GM19438 (cell line): ENCODE measurements around the gene PCDHGA1.

ENCODE experiments used
- ATAC-seq: cut with Tn5 transposase; IDR thresholded peaks from one replicate; pipeline ENCODE4 v1.9.1; 2021; ENCODE audit warnings: low read depth; ENCODE audit not compliant: unreplicated experiment

Gene PCDHGA1

DNA sequence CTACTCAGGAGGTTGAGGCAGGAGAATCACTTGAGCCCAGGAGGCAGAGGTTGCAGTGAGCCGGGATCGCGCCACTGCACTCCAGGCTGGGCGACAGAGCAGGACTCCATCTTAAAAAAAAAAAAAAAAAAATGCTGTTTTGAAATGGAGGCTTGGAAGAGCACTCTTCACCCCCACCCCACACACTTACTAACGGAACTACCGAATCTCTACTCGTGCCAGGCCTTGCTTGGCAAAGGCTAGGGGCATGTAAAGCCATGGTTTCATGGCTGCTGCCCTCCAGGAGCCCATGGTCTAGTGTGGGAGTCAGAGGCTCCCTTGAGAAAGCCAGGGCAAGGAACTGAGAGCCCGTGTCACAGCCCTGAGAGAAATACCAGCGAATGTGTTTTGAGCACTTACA lies 179.8 kb downstream of the PCDHGA1 start:
- ATAC-seq, result no peak

DNA sequence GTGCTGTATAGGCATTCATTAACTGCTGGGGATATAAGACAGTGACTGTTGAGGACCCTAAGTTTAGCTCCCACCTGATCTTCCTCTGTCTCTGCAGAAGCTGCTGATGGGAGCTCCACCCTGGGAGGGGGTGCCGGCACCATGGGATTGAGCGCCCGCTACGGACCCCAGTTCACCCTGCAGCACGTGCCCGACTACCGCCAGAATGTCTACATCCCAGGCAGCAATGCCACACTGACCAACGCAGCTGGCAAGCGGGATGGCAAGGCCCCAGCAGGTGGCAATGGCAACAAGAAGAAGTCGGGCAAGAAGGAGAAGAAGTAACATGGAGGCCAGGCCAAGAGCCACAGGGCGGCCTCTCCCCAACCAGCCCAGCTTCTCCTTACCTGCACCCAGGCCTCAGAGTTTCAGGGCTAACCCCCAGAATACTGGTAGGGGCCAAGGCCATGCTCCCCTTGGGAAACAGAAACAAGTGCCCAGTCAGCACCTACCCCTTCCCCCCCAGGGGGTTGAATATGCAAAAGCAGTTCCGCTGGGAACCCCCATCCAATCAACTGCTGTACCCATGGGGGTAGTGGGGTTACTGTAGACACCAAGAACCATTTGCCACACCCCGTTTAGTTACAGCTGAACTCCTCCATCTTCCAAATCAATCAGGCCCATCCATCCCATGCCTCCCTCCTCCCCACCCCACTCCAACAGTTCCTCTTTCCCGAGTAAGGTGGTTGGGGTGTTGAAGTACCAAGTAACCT lies 180.7 kb downstream of the PCDHGA1 start:
- ATAC-seq, result no peak

DNA sequence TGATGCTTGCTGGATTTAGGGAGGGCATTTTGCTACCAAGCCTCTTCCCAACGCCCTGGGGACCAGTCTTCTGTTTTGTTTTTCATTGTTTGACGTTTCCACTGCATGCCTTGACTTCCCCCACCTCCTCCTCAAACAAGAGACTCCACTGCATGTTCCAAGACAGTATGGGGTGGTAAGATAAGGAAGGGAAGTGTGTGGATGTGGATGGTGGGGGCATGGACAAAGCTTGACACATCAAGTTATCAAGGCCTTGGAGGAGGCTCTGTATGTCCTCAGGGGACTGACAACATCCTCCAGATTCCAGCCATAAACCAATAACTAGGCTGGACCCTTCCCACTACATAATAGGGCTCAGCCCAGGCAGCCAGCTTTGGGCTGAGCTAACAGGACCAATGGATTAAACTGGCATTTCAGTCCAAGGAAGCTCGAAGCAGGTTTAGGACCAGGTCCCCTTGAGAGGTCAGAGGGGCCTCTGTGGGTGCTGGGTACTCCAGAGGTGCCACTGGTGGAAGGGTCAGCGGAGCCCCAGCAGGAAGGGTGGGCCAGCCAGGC lies 181.5 kb downstream of the PCDHGA1 start:
- ATAC-seq, result no peak

DNA sequence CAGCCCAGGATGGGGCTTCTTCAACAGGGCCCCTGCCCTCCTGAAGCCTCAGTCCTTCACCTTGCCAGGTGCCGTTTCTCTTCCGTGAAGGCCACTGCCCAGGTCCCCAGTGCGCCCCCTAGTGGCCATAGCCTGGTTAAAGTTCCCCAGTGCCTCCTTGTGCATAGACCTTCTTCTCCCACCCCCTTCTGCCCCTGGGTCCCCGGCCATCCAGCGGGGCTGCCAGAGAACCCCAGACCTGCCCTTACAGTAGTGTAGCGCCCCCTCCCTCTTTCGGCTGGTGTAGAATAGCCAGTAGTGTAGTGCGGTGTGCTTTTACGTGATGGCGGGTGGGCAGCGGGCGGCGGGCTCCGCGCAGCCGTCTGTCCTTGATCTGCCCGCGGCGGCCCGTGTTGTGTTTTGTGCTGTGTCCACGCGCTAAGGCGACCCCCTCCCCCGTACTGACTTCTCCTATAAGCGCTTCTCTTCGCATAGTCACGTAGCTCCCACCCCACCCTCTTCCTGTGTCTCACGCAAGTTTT lies 182.1 kb downstream of the PCDHGA1 start:
- ATAC-seq, result no peak

DNA sequence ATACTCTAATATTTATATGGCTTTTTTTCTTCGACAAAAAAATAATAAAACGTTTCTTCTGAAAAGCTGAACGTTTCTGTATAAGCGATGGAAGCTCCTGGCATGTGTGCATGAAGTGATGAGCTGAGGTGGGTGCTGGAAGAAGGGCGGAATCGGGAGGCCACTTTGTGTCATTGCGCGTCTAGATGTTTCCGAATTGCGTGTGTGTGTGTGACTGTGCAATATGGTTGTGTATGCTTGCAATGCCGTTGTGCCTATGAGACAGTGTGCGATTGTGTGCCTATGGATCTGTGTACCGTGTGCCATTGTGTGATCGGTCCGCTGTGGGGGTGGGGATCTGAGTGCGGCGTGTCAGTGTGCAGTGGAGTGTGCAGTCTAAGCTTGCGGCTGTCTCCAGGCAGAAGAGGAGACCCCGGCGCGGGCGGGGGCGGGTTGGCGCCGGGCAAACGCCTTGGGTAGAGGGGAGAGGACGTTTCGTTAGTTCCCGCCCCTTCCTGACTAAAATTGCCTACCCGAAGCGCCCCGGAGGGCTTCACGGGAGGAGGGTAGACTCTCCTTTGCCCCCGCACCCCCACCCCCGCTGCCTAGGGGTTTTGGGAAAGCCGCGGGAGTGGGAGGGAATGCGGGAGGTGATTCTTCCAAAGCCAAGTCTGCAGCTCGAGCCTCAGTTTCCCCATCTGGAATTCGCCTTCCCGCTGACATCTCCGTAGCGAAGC lies 182.8 kb downstream of the PCDHGA1 start:
- ATAC-seq, result no peak

DNA sequence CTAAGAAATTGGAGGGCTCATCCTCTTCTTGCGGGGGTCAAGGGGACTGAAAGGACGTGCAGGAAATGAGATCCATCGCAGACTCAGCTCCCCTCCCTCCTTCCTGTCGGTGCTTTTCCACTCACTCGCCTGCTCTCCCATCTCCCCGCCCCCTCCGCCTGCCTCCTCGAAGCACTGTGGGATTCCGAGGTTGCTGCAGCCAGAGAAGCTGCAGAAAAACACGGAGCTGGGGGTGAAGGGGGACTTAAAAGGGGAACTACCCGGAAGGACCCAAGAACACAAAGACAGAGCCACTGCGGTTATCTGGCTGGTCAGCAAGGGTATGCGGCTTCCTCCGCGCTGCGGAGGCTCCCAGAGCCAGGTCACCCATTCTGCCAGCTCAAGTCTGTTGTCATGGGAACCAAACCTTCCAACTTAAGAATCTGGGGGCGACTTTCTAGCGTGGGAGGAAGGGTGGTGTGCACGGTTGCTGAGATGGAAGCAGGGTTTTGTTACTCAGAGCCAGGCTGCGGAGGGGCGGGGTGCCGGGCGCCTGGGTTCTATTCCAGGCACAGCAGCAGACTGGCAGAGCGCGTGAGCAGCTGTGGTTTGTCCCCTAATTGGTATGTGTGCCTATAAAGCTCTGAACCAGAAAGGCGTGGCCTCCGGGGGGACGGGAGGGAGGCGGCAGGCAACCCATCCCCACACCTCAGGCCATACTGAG lies 183.5 kb downstream of the PCDHGA1 start:
- no peak for ATAC-seq

DNA sequence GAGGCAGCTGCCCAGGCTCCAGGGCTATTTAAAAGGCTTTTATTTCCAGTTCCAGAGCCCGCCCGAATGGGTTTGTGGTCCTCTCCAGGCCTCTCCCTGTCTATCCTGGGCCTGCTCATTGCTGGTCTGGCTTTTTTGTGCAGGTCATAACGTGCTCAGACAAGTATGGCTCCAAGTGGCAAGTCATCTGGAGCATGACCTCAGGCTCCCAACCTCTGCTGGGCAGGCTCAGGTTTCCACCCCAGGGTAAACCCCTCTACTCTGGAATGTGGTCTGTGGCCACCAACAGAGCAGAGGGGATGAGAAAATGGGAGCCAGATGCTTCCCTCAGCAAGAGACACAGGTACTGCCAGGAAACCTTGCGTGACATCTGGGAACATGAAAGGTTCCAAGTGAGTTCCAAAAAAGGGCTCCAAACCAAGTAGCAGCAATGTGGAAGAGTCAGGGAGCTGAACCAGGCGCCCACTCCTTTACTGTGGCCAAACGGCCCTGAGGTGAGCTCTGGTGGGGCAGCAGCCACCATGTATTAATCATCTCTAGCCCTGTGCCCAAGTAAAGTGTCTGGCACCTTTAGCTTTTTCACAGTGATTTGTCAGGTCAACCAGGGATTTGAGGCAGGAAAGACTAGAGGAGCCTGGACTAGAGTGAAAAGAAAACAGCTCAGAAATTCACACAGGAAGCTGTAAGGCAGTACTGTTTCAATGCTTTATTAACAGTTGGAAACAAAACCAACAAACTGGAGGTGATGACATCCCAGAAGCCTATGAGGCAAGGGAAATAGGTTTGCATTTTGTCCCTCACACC lies 184.2 kb downstream of the PCDHGA1 start:
- ATAC-seq, result no peak

DNA sequence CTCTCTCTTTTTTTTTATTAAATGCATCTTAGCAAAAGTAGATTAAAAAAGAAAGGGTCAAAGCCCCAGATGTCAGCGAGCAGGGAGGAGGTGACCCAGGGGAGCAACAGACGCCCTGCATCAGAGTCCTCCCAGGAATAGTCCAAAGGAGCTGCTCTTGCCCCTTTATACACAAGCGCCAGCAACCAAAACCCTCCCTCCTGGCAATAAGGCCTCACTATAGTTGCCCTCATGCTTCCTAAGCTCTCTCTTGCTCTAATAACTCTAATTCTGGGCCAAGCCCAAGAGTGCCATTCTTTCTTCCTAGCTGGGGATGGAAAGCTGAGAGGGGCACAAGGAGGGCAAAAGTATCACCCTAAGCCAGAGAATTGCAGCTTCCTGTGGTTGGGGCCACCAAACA lies 184.8 kb downstream of the PCDHGA1 start:
- ATAC-seq, result no peak

DNA sequence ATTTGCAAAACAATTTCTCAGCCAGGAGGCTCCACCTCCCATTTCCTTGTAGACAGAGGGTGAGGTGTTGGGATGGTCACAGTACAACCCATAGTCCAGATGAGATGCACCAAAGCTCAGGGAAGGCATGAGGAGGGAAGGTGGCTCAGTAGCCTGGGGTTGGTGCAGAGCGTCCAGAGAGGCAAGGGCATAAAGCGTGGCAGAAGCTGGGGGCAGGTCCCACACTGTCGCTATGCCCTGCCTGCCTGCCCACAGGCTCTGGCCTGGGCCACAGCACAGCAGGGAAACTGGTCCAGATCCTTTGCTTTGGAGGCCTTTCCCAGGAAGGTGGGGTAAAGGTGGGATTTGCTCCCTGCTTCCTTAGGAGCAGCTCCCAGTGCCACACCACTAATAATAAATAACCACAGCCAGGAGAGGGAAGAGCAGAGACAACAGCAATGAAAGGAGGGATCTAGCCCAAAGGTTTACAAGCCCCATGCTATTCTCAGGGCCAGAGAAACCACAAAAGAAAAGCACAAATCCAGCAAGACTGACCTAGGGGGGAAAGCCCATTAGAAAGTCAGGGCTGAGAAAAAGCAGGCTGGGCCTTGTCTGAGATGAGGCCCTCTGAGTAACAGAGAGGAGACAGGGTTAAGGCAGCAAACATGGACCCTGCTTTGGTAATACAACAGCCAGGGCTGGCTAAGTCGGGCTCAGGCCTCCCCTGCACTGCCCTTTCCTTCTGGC lies 185.8 kb downstream of the PCDHGA1 start:
- ATAC-seq, result no peak

DNA sequence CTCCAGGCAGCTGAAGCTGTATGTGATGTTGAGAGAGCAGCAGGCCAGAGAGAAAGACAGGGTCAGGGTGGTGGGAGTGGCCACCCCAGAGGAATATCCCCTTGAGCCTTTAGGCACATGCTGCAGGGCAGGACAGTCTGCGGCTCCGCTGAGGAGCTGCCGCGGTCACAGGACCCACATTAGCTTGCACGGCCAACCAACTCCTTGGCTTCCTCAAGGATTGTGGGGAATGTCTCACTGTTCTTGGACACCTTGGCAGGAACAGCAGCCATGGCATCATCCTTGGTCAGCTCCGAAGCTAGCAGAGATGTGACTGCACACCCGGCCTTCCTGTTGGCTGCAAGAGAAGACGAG lies 186.3 kb downstream of the PCDHGA1 start:
- ATAC-seq, result no peak

DNA sequence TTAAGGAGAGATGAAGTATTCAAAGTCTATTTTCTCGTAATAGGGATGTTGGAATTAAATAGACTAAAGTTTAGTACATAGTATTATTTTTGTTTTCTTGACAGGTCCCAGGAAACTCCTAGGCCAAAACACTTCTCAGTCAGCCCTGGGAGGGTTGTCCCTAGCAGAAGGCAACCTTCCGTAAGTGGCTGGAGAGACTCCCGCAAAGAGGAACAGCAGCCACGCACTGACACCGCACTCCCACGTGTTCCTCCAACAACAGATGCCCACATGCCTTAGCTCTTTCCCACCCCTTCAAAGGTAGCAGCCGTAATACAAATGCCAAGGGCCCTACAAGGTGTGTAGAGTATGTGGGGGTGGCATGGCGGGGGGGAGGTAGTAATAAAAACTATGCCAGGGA lies 187.0 kb downstream of the PCDHGA1 start:
- no peak for ATAC-seq

DNA sequence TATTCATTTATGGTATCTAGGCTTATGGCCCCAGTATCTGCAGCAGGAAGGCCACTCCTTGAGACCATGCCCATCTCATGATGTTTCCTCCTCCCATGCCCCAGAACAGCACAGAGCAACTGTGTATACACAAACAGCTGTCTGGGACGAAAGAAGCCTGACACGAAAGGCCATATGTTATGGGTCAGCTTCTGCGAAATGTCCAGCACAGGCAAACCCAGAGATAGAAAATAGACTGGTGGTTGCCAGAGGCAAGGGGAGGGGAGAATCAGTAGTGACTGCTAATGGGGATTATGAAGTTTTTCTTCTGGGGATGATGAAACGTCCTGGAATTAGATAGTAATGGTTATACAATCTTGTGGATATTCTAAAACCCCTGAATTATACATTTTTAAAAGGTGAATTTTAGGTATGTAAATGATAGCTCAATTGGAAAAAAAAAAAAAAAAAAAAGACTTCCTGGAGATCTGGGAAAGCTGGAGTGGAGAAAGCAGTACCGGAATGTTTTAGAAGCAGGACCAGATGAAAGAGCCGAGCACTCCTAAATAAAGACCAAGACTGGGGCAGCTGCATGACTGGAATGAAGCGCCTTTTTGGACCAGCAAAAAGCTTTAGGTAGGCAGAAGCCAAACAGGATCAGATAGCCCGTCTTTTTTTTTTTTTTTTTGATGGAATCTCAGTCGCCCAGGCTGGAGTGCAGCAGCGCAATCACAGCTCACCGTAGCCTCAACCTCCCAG lies 187.7 kb downstream of the PCDHGA1 start:
- no peak for ATAC-seq

DNA sequence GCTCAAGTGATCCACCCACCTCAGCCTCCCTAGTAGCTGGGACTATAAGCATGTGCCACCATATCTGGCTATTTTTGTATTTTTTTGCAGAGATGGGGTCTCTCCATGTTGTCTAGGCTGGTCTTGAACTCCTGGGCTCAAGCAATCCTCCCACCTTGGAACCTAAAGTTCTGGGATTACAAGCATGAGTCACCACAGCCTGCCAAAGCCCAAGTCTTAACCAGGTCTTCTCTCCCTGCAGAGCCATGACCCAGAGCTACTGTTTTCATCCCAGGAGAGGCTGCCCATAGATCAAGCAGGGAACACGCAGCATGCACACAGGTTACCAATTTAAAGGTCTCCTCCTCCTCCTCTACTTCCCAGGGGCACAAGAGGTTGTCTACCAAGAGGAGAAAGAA lies 188.3 kb downstream of the PCDHGA1 start:
- no peak for ATAC-seq

DNA sequence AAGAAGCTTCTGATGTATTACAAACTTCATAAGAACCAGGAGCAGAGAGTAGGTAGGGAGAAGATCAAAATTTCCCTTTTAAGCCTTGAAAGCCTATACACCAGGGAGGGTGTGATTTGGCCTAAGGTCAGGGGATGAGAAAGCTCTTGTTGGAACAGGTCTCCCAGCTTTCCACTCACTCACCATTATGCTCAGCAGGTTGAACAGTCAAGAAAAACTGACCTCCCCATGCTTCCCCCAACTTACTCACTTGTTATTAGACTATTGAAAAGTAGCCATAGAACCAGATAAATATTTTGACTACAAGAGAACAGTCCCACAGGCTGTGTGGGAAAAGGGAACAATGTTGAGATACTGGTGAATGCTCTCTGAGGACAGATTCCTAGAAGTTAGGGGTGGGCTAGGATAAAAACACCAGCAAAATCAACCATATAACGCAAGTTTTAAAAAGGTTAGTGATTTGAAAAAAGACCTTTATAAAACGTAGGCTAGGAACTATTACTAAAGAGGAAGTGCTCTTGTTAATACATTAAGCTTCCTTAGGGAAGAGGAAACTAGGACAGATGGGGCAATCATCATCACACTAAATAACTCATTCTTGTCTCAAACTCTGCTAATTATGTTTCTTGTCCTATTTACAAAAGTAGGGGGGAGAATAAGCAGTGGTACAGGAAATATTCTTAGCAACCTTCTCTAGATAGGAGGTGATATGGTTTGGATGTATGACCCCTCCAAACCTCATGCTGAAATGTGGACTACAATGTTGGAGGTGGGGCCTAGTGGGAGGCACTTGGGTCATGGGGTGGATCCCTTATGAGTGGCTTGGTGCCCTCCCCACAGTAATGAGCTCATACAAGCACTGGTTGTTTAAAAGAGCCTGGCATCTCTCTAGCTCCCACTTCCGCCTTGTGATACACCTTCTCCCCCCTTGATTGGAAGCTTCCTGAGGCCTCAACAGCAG lies 189.6 kb downstream of the PCDHGA1 start:
- ATAC-seq, result no peak

DNA sequence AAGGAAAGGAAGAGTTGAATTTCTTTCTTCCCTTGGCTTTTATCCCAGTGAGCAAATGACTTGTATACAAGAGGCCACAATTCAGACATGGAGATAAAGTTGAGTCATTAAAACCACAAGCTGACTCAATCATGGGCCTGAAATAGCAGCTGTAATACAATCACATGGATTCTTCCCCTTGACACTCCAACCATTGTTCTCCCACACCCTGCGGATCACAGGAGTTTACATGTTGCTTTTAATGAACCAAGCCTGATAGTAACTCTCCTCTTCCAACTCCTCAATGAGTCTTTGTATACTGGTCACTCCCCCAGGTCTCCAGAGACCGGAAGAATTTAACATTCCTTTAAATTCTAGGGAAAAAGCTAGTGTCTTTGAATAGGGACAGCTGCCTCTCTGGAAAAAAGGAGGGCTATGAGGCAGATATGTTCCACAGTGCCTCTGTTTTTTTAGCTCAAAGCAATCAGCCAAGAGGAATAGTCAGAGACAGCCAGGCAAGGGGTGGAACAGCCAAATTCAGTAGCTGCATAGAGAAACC lies 191.0 kb downstream of the PCDHGA1 start:
- no peak for ATAC-seq

DNA sequence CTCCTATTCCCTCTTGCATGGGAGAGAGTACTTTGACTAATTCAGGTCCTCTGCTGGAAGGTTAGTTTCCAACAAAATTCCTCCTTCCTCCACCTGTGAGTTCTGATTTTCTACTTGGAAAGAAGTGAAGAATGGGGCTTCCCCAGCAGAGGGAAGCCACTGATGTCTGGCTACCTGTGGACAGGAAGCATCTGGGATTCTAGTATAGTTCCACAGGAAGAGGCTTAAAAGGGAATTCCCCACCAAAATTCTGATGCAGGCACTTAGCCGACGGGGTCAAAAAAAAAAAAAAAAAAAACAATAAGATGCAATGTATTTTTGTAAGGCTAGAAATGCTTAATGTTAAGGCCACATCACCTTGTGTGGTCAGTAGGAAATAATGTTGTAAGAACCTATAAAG lies 192.0 kb downstream of the PCDHGA1 start:
- ATAC-seq, result no peak

DNA sequence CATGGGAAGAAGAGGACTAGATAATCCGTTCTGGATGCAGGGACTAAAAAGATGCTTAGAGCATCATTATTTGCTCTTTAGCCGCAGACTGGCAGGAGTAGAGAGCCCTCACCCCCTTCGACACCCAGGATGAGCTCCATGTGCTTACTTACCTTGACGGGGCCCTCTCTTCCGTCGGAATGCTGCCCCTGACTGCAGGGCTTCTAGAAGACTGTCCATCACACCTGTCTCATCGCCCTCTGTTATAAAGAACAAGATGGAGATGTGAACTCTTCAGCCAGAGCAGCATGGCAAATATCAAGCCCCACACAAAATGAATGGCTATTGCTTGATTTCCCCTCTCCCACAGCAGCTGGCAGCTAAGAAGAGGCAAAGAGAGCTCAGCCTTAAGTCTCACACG lies 193.7 kb downstream of the PCDHGA1 start:
- no peak for ATAC-seq
